Ovary (tissue), 9 donors: ENCODE results near the gene SELENOM. TPM values are rescaled to one million over a fixed set of nuclear protein-coding genes. Genes with fewer than 3 reads are reported as not detected.

Source experiments
- DNase-seq, 5 donors: peaks; one replicate each; pipeline ENCODE4 v3.0.0-alpha.2; 2019 to 2020
- H3K27ac ChIP-seq, 2 donors: fragments of 200-600 bp; one replicate each; pipeline versions ENCODE4 v1.5.1 to v1.8.0; 2019 to 2022
- H3K27me3 ChIP-seq: fragments of 200-600 bp; one replicate; pipeline ENCODE4 v1.8.0; 2022
- H3K36me3 ChIP-seq: fragments of 200-600 bp; sonication (generic); one replicate; pipeline ENCODE4 v1.5.1; 2019
- H3K4me1 ChIP-seq: one replicate; pipeline ENCODE4 v1.8.1; 2013; ENCODE audit warnings: mild to moderate bottlenecking, moderate library complexity; ENCODE audit not compliant: insufficient read depth
- H3K4me3 ChIP-seq: fragments of 200-600 bp; sonication (generic); one replicate; pipeline ENCODE4 v1.5.1; 2017
- H3K9me3 ChIP-seq, 2 donors: fragments of 200-600 bp in 1 of 2; sonication (generic) in 1 of 2; one replicate each; pipeline versions ENCODE4 v1.5.1 to v1.8.1; 2013 to 2019; ENCODE audit warnings: mild to moderate bottlenecking in 1 of 2, moderate library complexity in 1 of 2
- CTCF ChIP-seq, 3 donors: fragments of 450-650 bp in 2 of 3; fragments of 200-600 bp in 1 of 3; IDR thresholded peaks; one replicate each; pipeline versions ENCODE4 v1.5.1 to v1.8.0; 2016 to 2022; ENCODE audit warnings: antibody characterized with exemption in 3 of 3, mild to moderate bottlenecking in 1 of 3
- EP300 ChIP-seq: sonication (generic); formaldehyde crosslinking; IDR thresholded peaks from one replicate; pipeline ENCODE4 v1.6.1; 2017; ENCODE audit warnings: antibody characterized with exemption
- POLR2A ChIP-seq: fragments of 450-650 bp; IDR thresholded peaks from one replicate; pipeline ENCODE4 v1.6.1; 2017; ENCODE audit warnings: antibody characterized with exemption, mild to moderate bottlenecking, moderate library complexity
- WGBS, 3 donors: extraction: QIAGEN DNeasy Blood & Tissue Kit in 1 of 3; methylation state at CpG; one replicate each; pipeline versions ENCODE4 v1.1.5 to v1.1.7; 2013 to 2017; 5-methylcytosine and 5-hydroxymethylcytosine counted together
- intact Hi-C, 4 donors: fragments of 100-400 bp; cut with DNase I; formaldehyde crosslinking; loops; one replicate each; pipeline versions ENCODE4 v1.11.0 to v1.15.1; 2022 to 2023
- polyA plus RNA-seq, 2 donors: library from polyadenylated mRNA; stranded (reverse); fragments of 200-250 nt in 1 of 2; fragments of 350-450 nt in 1 of 2; fragmentation: Illumina TruSeq in 1 of 2; extraction: RNeasy Lipid Tissue Mini Kit (QIAGEN cat#74804) in 1 of 2; gene quantifications; one replicate each; pipeline ENCODE4 v1.2.3, GENCODE V29; 2013 to 2014
- total RNA-seq, 7 donors: library from RNA; depleted of rRNA in 2 of 7; stranded (reverse); fragments of >200 nt in 2 of 7; fragmentation: NEBNext Ultra II Directional in 3 of 7; extraction: Animal tissue kit (Norgen Biotek cat#: 25700) in 3 of 7; gene quantifications; one replicate each; pipeline versions ENCODE4 v1.1.0 to v1.2.4, GENCODE V29; 2016 to 2023
- donor health status: DM: no; HTN: no; CAD: no; lungs with moderate emphysema.
- donor health status: DM: no; HTN: no; CAD: no.
- donor health status: Bipolar disorder and iron deficiency.
- donor health status: DM: yes; HTN: yes; CAD: no.
- donor health status: DM: no; HTN: no; CAD: no.
- donor health status: DM: yes; HTN: yes; CAD: no.

SELENOM gene
- total and polyA plus RNA-seq, 9 donors: 25.7 to 678 (median 306) TPM

- intact Hi-C loops: loop anchor here in 1 of 4 donors (10.0 kb wide), 3 partner anchors 45 to 825 kb away; partner anchors contain the start of gene PLA2G3
- TF ChIP-seq CTCF (IDR thresholded peaks at IDR 0.05): no peak
- TF ChIP-seq EP300: no peak
- TF ChIP-seq POLR2A: no peak
- 88 to 92% (median 90%) methylated on average over 34 of the region's 34 CpGs for WGBS, 3 donors
- no peaks in the 10 kb centered on the region for H3K36me3 ChIP-seq
- H3K4me3 ChIP-seq: no peak overlapping the region
- H3K27me3 ChIP-seq: no peaks in the 10 kb centered on the region
- H3K9me3 ChIP-seq: no peaks in the 10 kb centered on the region
- peak in 3 of 5 donors; percentile 25 to 40 (median 27) for DNase-seq
- H3K4me1 ChIP-seq: peaks cover 3% of the 10 kb centered on the region
- peak overlapping the region in 1 of 2 donors; percentile 8 for H3K27ac ChIP-seq
These were observed 7.3 kb downstream of the SELENOM start for GRCh38 chr22:31099841-31100761.

GRCh38 chr22:31099386-31099785, 8.0 kb downstream of the SELENOM start:
- intact Hi-C loops: loop anchor here in 1 of 4 donors (10.0 kb wide), 1 partner anchor 45 kb away; the partner anchor contains the start of gene PLA2G3
- TF ChIP-seq EP300 (no peak), CTCF (IDR thresholded peaks at IDR 0.05) (no peak), POLR2A (no peak)

GRCh38 chr22:31098632-31099110, 8.7 kb downstream of the SELENOM start:
- Histone ChIP-seq H3K36me3 (no peaks in the 10 kb centered on the region), H3K27me3 (no peaks in the 10 kb centered on the region)
- DNase-seq: peak; percentile 43 to 67 (median 61)

More at GRCh38 chr22:31099386-31099785, 8.0 kb downstream of the SELENOM start:
- DNase-seq: no peak
- 79 to 85% (median 83%) methylated on average over 6 of the region's 6 CpGs for WGBS, 3 donors
- H3K9me3 ChIP-seq: no peaks in the 10 kb centered on the region
- H3K27me3 ChIP-seq: no peaks in the 10 kb centered on the region
- peak overlapping the region in 1 of 2 donors; percentile 8 for H3K27ac ChIP-seq
- H3K4me1 ChIP-seq: peaks cover 3% of the 10 kb centered on the region
- H3K4me3 ChIP-seq: no peak overlapping the region
- H3K36me3 ChIP-seq: no peaks in the 10 kb centered on the region

More at GRCh38 chr22:31098632-31099110, 8.7 kb downstream of the SELENOM start:
- Histone ChIP-seq H3K27ac (no peak overlapping the region), H3K9me3 (no peaks in the 10 kb centered on the region), H3K4me3 (no peak overlapping the region), H3K4me1 (peaks cover 1% of the 10 kb centered on the region)
- TF ChIP-seq CTCF (IDR thresholded peaks at IDR 0.05): no peak
- TF ChIP-seq POLR2A: no peak
- TF ChIP-seq EP300: no peak
- 54 to 56% (median 55%) methylated on average over 36 of the region's 36 CpGs for WGBS, 3 donors
- intact Hi-C loops: loop anchor here in 1 of 4 donors (10.0 kb wide), 1 partner anchor 46 kb away; the partner anchor contains the start of gene PLA2G3
